NCI-H146 treated with DMSO at 0.1 percent for 48 hours (cell line): ENCODE measurements around the gene SLC25A4.
"Not testable (repeated sequence)": the region's sequence is repeated elsewhere in the genome, so short reads cannot be mapped to it uniquely, and the experiment has no call there.

Source experiments
- DNase-seq: peaks from one replicate; lab custom pipeline; 2025; ENCODE audit not compliant: unreplicated experiment; lab: John Stamatoyannopoulos, UW

SLC25A4 gene

GRCh38 chr4:185142912-185143600 lies at the start of gene SLC25A4:
SLC25A4 (plus strand) TSS chr4:185143266; CDS start chr4:185143373, 107 bp downstream.
- peak; percentile 28 for DNase-seq

- no peak for DNase-seq
These were observed 49.5 kb upstream of the SLC25A4 start for GRCh38 chr4:185093603-185094002.

DNA sequence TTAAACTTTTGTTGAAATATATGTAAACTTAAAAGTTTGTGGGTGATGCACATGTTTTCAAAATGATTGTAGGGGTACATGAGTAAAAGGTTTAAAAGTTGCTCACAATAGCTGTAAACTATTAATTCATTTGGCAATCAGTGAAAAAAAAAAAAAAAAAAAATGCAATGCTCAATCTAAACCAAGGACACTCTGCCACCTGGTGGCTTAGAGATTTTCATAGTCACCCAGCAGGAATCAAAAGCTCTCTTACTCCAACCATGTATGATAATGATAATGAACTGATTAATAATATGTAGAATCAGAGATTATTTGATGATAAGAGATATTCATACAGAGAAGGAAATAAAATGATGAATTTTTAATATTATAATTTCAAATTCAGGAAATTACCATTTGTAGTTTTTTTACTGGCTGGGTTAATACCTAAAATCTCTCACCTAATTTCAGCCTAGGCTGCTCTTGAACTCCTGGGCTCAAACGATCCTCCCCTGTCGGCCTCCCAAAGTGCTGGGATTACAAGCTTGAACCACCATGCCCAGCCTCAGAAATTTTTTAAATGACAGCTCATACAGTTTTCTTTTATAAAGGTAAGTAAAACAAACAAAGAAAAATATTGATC lies 46.9 kb upstream of the SLC25A4 start:
- DNase-seq = no peak

GRCh38 chr4:185098474-185098873 lies 44.6 kb upstream of the SLC25A4 start:
- DNase-seq = no peak

DNA sequence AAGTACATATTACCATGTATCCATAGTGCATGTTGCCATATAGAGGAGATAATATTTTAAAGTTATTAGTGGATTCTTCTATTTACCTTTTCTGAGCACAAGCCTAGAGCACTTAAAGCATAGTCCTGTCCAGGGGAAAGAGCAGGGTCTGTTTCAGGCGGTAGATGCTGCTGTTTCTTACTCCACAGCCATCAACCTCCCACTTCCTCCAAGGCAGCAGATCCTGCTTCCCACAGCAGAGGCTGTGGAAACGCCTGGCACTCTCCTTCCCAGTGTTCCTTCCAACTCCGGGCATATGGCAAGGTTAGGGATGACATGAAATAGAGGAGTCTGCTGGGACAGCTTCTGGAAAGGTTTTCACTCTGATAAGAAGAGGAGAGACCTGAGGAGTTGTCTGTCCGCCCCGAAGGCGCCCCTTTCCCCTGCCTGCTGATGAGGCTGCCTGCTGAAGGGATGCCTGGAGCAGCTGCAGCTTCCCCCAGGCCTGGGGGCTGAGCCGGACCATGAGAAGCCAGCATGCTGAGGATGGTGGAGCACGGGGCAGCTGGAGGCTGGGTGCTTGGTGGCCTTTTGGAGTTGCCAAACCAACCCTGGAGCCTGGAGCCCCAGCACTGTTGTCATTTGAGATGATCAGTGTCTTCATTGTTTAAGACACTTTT lies 43.9 kb upstream of the SLC25A4 start:
- DNase-seq = no peak

- no peak for DNase-seq
These were observed 43.1 kb upstream of the SLC25A4 start for GRCh38 chr4:185099940-185100339.

- DNase-seq = no peak
These were observed 42.6 kb upstream of the SLC25A4 start for GRCh38 chr4:185100423-185100822.

DNA sequence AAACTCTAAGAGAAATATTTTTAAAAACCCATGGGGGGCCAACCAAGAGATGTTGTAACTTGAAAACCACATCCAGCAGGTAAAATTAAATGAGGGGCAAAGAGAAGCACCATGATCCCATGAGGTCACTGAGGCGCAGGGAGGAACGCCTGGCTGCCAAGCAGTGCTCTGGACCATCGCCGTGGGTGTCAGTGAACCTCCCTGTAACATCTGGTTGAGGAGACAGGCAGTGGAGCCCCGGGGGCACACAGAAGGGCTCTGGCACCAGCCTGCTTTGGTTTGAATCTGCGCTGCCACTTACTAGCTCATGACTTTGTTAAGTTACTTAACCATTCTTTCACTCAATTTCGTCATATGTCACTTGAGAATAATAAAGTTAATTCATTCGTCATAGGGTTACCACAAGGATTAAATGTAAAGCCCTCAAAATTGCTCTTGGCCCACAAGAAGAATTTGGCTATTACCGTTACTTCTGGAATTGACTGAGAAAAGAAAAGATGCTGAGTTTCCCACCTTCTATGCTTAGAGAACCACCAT lies 41.6 kb upstream of the SLC25A4 start:
- no peak for DNase-seq

- no peak for DNase-seq
These were observed 38.3 kb upstream of the SLC25A4 start for GRCh38 chr4:185104733-185105132.

GRCh38 chr4:185106353-185106752 lies 36.7 kb upstream of the SLC25A4 start:
- no peak for DNase-seq

DNA sequence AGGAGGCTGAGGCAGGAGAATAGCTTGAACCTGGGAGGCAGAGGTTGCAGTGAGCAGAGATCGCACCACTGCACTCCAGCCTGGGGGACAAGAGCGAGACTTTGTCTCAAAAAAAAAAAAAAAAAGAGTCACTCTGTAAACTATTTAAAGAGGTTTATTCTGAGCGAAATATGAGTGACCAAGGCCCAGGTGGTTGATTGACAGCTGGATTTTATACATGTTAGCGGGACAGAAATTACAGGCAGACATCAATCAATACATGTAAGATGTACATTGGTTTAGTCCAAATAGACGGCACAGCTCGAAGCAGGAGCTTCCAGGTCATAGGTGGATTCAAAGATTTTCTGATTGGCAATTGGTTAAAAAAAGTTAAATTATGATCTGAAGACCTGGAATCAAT lies 35.5 kb upstream of the SLC25A4 start:
- DNase-seq = not testable (repeated sequence)

DNA sequence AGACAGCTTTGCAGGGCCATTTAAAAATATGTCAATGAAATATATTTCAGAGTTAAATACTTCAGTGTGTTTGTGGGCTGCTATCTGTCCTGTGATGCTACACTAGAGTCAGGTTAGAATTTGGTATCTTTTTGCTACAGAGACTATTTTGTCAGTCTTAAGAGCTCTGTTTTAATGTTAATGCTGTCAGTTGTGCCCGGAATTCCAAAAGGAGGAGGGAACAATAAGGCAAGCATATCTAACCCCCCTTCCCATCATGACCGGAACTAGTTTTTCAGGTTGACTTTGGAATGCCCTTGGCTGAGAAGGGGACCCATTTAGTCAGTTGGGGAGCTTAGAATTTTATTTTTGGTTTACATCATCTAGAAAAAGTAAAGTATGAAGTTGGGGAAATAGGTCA lies 34.9 kb upstream of the SLC25A4 start:
- DNase-seq = no peak

GRCh38 chr4:185108669-185109068 lies 34.4 kb upstream of the SLC25A4 start:
- no peak for DNase-seq

DNA sequence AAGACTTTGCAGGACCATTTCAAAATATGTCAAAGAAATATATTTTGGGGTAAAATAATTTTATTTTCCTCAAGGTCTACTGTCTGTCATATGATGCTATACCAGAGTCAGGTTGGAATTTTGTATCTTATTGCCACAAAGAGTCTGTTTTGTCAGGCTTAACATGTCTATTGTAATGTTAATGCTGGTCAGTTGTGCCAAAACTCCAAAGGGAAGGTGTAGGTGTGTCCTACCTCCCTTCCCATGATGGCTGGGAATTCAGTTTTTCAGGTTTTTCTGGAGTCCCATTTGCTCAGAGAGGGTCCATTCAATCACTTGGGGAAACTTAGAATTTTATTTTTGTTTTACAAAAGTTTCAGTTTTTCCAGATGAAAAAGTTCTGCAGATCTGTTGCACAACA lies 33.3 kb upstream of the SLC25A4 start:
- DNase-seq = no peak

DNA sequence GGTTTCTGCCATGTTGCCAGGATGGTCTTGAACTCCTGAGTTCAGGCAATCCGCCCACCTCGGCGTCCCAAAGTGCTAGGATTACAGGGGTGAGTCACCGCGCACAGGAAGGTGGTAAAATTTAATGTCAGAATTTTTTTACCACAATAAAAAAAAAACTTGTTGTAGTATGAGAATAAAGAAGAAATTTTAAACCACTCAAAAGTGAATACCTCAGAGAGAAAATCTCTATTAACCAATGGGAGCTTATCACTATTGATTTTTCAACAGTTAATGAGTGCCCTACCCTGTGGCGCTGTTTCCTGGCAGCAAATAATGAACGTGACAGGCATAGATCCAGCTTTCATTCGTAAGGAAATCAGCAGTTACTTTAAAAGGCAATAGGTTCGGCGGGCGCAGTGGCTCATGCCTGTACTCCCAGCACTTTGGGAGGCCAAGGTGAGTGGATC lies 32.7 kb upstream of the SLC25A4 start:
- DNase-seq = no peak

GRCh38 chr4:185112104-185112503 lies 31.0 kb upstream of the SLC25A4 start:
- DNase-seq = no peak

DNA sequence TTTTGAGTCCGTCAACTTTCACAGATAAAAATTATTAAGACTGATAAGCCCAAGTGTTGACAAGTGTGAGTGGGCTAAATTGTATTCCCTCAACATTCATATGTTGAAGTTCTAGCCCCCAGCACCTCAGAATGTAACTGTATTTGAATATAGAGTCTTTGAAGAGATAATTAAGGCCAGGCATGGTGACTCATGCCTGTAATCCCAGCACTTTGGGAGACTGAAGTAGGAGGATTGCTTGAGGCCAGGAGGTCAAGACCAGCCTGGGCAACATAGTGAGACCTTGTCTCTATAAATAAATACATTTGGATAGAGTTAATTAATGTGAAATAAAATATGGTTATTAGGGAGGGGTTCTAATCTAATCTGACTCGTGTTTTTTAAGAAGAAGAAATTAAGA lies 29.7 kb upstream of the SLC25A4 start:
- no peak for DNase-seq

GRCh38 chr4:185115827-185116232 lies 27.2 kb upstream of the SLC25A4 start:
- no peak for DNase-seq

GRCh38 chr4:185117300-185117934 lies 25.6 kb upstream of the SLC25A4 start:
- no peak for DNase-seq

- DNase-seq = no peak
These were observed 24.2 kb upstream of the SLC25A4 start for GRCh38 chr4:185118876-185119275.

DNA sequence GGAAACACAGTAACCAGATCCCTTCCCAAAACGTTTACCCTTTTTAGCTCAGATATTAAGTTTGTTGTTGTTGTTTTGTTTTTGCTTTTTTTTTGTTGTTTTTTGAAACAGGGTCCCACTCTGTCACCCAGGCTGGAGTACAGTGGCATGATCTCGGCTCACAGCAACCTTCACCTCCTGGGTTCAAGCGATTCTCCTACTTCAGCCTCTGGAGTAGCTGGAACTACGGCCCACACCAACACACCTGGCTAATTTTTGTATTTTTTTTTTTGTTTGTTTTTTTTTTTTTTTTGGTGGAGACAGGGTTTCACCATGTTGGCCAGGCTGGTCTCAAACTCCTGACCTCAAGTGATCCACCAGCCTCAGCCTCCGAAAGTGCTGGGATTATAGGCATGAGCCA lies 23.6 kb upstream of the SLC25A4 start:
- DNase-seq = not testable (repeated sequence)
